Smooth muscle cell (in vitro differentiated cells): Measurements from ENCODE around the gene PSMD11. TPM values are rescaled to one million over a fixed set of nuclear protein-coding genes. Genes with fewer than 3 reads are reported as not detected.
"Not testable (repeated sequence)": the region's sequence is repeated elsewhere in the genome, so short reads cannot be mapped to it uniquely, and the experiment has no call there.

Experiments used
- DNase-seq: peaks from one replicate; lab custom pipeline; 2025; ENCODE audit not compliant: unreplicated experiment; lab: John Stamatoyannopoulos, UW
- H2AFZ ChIP-seq: fragments of 200-600 bp; sonication (generic); 2 replicates; pipeline ENCODE4 v1.6.0; 2016; ENCODE audit warnings: antibody characterized with exemption, low read depth, mild to moderate bottlenecking
- H3F3A ChIP-seq: fragments of 200-600 bp; sonication (generic); 2 replicates; pipeline ENCODE4 v1.6.0; 2017; ENCODE audit warnings: antibody characterized with exemption, low read depth
- H3K27ac ChIP-seq: fragments of 200-600 bp; sonication (generic); 2 replicates; pipeline ENCODE4 v1.5.1; 2016; ENCODE audit warnings: low read depth, mild to moderate bottlenecking
- H3K27me3 ChIP-seq: fragments of 200-600 bp; sonication (generic); 2 replicates; pipeline ENCODE4 v1.6.1; 2016; ENCODE audit warnings: low read depth, mild to moderate bottlenecking
- H3K36me3 ChIP-seq: fragments of 200-600 bp; sonication (generic); 2 replicates; pipeline ENCODE4 v1.5.1; 2016; ENCODE audit warnings: low read depth
- H3K4me1 ChIP-seq: fragments of 200-600 bp; sonication (generic); 2 replicates; pipeline ENCODE4 v1.5.1; 2016; ENCODE audit warnings: low read depth
- H3K4me2 ChIP-seq: fragments of 200-600 bp; sonication (generic); 2 replicates; pipeline ENCODE4 v1.6.0; 2016; ENCODE audit warnings: mild to moderate bottlenecking
- H3K4me3 ChIP-seq: fragments of 200-600 bp; sonication (generic); 2 replicates; pipeline ENCODE4 v1.5.1; 2016; ENCODE audit warnings: mild to moderate bottlenecking
- H3K79me2 ChIP-seq: fragments of 200-600 bp; sonication (generic); 2 replicates; pipeline ENCODE4 v1.6.0; 2016; ENCODE audit warnings: low read depth, mild to moderate bottlenecking
- H3K9ac ChIP-seq: fragments of 200-600 bp; sonication (generic); 2 replicates; pipeline ENCODE4 v1.6.0; 2016; ENCODE audit warnings: low read depth
- H3K9me3 ChIP-seq: fragments of 200-600 bp; sonication (generic); replicated peaks from 2 replicates; pipeline ENCODE4 v1.5.1; 2016; ENCODE audit warnings: low read depth
- H4K20me1 ChIP-seq: fragments of 200-600 bp; sonication (generic); 2 replicates; pipeline ENCODE4 v1.6.0; 2016; ENCODE audit warnings: low read depth
- WGBS: methylation state at CpG from one replicate; pipeline ENCODE4 v1.1.7; 2016; ENCODE audit warnings: low lambda C conversion rate; 5-methylcytosine and 5-hydroxymethylcytosine counted together
- polyA plus RNA-seq: library from polyadenylated mRNA; unstranded; fragments of >200 nt; fragmentation: Nextera tagmentation; extraction: Ambion mirVana; gene quantifications from 2 replicates; pipeline ENCODE4 v1.2.1, GENCODE V29; 2016
- total RNA-seq: library from RNA; depleted of rRNA; stranded (reverse); fragments of >200 nt; gene quantifications from 2 replicates; pipeline ENCODE4 v1.2.3, GENCODE V29; 2014
- TF ChIP-seq, protein P1 (sequence below): fragments of 200-600 bp; sonication (generic); IDR thresholded peaks from 2 replicates; pipeline ENCODE4 v1.5.1; 2017; ENCODE audit warnings: borderline replicate concordance, mild to moderate bottlenecking, antibody characterized with exemption; ENCODE audit not compliant: insufficient read depth, poor library complexity, severe bottlenecking

Gene PSMD11
- total RNA-seq (46.9 and 70.0 TPM in 2 replicates), polyA plus RNA-seq (150 and 184 TPM in 2 replicates)

DNA sequence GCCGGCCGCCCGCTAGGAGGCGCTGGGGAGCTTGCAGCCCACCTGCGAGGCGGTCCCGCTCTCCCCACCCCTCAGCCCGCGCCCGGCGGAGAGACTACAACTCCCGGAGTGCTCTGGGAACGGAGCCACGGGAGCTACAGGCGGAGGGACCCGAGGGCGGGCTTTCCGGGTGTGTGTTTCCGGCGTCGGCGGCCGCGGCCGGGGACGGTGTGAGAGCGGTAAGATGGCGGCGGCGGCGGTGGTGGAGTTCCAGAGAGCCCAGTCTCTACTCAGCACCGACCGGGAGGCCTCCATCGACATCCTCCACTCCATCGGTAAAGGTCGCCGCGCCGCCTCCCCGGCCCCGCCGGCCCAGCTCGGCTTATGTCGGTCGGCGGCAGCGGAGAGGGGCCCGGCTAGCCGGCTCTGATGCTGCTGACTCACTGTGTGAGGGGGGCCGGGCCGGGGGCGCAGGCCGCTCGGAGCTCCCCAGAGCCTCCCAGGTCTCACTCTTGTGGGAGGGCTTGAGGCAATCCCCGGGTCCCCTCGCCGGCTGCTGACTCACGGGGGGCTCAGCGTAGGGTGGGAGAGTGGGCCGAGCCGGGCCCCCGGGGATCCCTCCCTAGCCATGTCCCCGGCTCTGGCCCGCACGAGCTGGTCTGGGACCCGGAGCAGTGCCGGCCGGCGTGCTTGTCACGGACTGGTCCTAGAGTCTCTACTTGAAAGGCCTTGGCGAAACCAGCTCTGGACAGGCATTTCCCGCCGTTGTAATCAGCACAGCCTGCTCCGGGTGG, at the start of gene PSMD11:
Gene PSMD11 (plus strand): TSS at position 210 of the 773 bp plus-strand sequence. CDS start 14 bp downstream, at position 224.
- peaks cover 43% of the 10 kb centered on the region for H4K20me1 ChIP-seq
- peak; percentile 90 for DNase-seq
- H3K9ac ChIP-seq: peak within 1 kb of the TSS; percentile 98
- peaks cover 46% of the 10 kb centered on the region for H3K79me2 ChIP-seq
- H3K4me1 ChIP-seq: peaks cover 12% of the 10 kb centered on the region
- WGBS: 1% methylated on average over 52 of the region's 74 CpGs
- TF ChIP-seq, protein P1, sequence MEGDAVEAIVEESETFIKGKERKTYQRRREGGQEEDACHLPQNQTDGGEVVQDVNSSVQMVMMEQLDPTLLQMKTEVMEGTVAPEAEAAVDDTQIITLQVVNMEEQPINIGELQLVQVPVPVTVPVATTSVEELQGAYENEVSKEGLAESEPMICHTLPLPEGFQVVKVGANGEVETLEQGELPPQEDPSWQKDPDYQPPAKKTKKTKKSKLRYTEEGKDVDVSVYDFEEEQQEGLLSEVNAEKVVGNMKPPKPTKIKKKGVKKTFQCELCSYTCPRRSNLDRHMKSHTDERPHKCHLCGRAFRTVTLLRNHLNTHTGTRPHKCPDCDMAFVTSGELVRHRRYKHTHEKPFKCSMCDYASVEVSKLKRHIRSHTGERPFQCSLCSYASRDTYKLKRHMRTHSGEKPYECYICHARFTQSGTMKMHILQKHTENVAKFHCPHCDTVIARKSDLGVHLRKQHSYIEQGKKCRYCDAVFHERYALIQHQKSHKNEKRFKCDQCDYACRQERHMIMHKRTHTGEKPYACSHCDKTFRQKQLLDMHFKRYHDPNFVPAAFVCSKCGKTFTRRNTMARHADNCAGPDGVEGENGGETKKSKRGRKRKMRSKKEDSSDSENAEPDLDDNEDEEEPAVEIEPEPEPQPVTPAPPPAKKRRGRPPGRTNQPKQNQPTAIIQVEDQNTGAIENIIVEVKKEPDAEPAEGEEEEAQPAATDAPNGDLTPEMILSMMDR: peak; percentile 94
- no peaks in the 10 kb centered on the region for H3F3A ChIP-seq
- no peaks in the 10 kb centered on the region for H3K9me3 ChIP-seq
- H3K4me2 ChIP-seq: peak within 1 kb of the TSS; percentile 88
- H3K4me3 ChIP-seq: peak within 1 kb of the TSS; percentile 77
- H2AFZ ChIP-seq: peak within 1 kb of the TSS; percentile 83
- no peaks in the 10 kb centered on the region for H3K36me3 ChIP-seq
- H3K27me3 ChIP-seq: no peaks in the 10 kb centered on the region
- peak within 1 kb of the TSS; percentile 99 for H3K27ac ChIP-seq

GRCh38 chr17:32396343-32396742, 48.0 kb upstream of the PSMD11 start:
- H2AFZ ChIP-seq: no peak overlapping the region
- DNase-seq: no peak
- H3K36me3 ChIP-seq: no peaks in the 10 kb centered on the region
- no peak overlapping the region for H3K4me2 ChIP-seq
- no peaks in the 10 kb centered on the region for H4K20me1 ChIP-seq
- H3K27me3 ChIP-seq: no peaks in the 10 kb centered on the region
- H3K27ac ChIP-seq: no peak overlapping the region
- H3F3A ChIP-seq: no peaks in the 10 kb centered on the region
- no peak overlapping the region for H3K9ac ChIP-seq
- TF ChIP-seq, protein P1: no peak
- no peaks in the 10 kb centered on the region for H3K79me2 ChIP-seq
- no peaks in the 10 kb centered on the region for H3K4me1 ChIP-seq
- H3K4me3 ChIP-seq: no peak overlapping the region
- WGBS: 95% methylated on average over 5 of the region's 5 CpGs
- no peaks in the 10 kb centered on the region for H3K9me3 ChIP-seq

DNA sequence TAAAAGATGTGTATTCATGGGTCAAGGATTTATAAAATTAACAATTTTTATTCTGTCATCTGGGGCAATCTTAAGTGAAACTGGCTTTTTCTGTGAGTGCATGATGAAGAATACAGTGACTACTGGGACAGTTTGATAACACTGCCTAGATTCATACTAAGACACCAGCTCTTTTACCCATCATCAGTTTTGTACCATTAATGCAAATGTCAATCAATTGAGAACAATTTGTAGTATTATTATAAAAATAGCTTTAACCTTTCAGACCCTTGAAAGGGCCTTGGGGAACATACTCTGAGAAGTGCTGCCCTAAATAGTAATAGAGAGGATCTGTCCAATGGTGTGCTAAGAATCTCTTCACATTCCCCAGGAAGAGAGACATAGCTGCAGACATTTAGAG, 45.4 kb upstream of the PSMD11 start:
- Histone ChIP-seq H3K4me3 (no peak overlapping the region), H3F3A (no peaks in the 10 kb centered on the region), H3K27ac (no peak overlapping the region), H3K27me3 (no peaks in the 10 kb centered on the region), H3K4me1 (no peaks in the 10 kb centered on the region), H4K20me1 (no peaks in the 10 kb centered on the region), H2AFZ (no peak overlapping the region), H3K9ac (no peak overlapping the region), H3K36me3 (no peaks in the 10 kb centered on the region), H3K79me2 (no peaks in the 10 kb centered on the region), H3K9me3 (no peaks in the 10 kb centered on the region), H3K4me2 (no peak overlapping the region)
- no peak for DNase-seq
- TF ChIP-seq, protein P1: no peak

GRCh38 chr17:32410085-32410484, 34.2 kb upstream of the PSMD11 start:
- not testable (repeated sequence) for H3K27me3 ChIP-seq, H2AFZ ChIP-seq, H3K9me3 ChIP-seq, H3F3A ChIP-seq, H3K4me2 ChIP-seq, H3K9ac ChIP-seq, H3K27ac ChIP-seq, H3K79me2 ChIP-seq, H4K20me1 ChIP-seq, H3K4me1 ChIP-seq, H3K4me3 ChIP-seq, DNase-seq, H3K36me3 ChIP-seq
- 100% methylated on average over 1 of the region's 3 CpGs for WGBS
